Parathyroid adenoma (tissue), 2 donors: ENCODE results near the gene MBL2.

Experiments used
- H2AFZ ChIP-seq: fragments of 300-600 bp; sonication (generic); one replicate; pipeline ENCODE4 v1.7.0; 2017; ENCODE audit warnings: antibody characterized with exemption, mild to moderate bottlenecking
- H3K27ac ChIP-seq: fragments of 300-600 bp; sonication (generic); one replicate; pipeline ENCODE4 v1.7.0; 2017
- H3K27me3 ChIP-seq: fragments of 300-600 bp; sonication (generic); one replicate; pipeline ENCODE4 v1.7.0; 2017; ENCODE audit warnings: low read length; ENCODE audit not compliant: control insufficient read depth, insufficient read depth
- H3K36me3 ChIP-seq: fragments of 300-600 bp; sonication (generic); one replicate; pipeline ENCODE4 v1.7.0; 2017; ENCODE audit warnings: low read length; ENCODE audit not compliant: control insufficient read depth, insufficient read depth
- H3K4me1 ChIP-seq: fragments of 300-600 bp; sonication (generic); one replicate; pipeline ENCODE4 v1.7.0; 2017; ENCODE audit warnings: control low read depth
- H3K4me2 ChIP-seq: fragments of 300-600 bp; sonication (generic); one replicate; pipeline ENCODE4 v1.7.0; 2017; ENCODE audit warnings: low read length
- H3K4me3 ChIP-seq: fragments of 300-600 bp; sonication (generic); one replicate; pipeline ENCODE4 v1.7.0; 2017; ENCODE audit warnings: low read depth, low read length
- H3K79me2 ChIP-seq: fragments of 300-600 bp; sonication (generic); one replicate; pipeline ENCODE4 v1.7.0; 2017; ENCODE audit warnings: control low read depth
- H3K9ac ChIP-seq: fragments of 300-600 bp; sonication (generic); one replicate; pipeline ENCODE4 v1.7.0; 2017; ENCODE audit warnings: mild to moderate bottlenecking
- H3K9me3 ChIP-seq: fragments of 300-600 bp; sonication (generic); one replicate; pipeline ENCODE4 v1.7.0; 2017; ENCODE audit warnings: low read length; ENCODE audit not compliant: control insufficient read depth
- CTCF ChIP-seq: fragments of 300-600 bp; sonication (generic); IDR thresholded peaks from one replicate; pipeline ENCODE4 v1.7.0; 2017; ENCODE audit warnings: antibody characterized with exemption, mild to moderate bottlenecking
- donor health status: primary hyperparathyroidism.

MBL2 gene

GRCh38 chr10:52758406-52758805 is 14.2 kb downstream of the MBL2 start:
- Histone ChIP-seq H3K9me3 (no peaks in the 10 kb centered on the region), H2AFZ (no peak overlapping the region), H3K9ac (no peak overlapping the region), H3K27me3 (no peaks in the 10 kb centered on the region), H3K4me1 (no peaks in the 10 kb centered on the region), H3K79me2 (no peaks in the 10 kb centered on the region), H3K27ac (no peak overlapping the region), H3K4me3 (no peak overlapping the region), H3K4me2 (no peak overlapping the region), H3K36me3 (no peaks in the 10 kb centered on the region)
- TF ChIP-seq CTCF: no peak

- TF ChIP-seq CTCF: no peak
- Histone ChIP-seq H3K27ac (no peak overlapping the region), H3K36me3 (no peaks in the 10 kb centered on the region), H3K9me3 (no peaks in the 10 kb centered on the region), H3K4me2 (no peak overlapping the region), H3K4me1 (no peaks in the 10 kb centered on the region), H3K9ac (no peak overlapping the region), H2AFZ (no peak overlapping the region), H3K27me3 (no peaks in the 10 kb centered on the region), H3K4me3 (no peak overlapping the region), H3K79me2 (no peaks in the 10 kb centered on the region)
Measured at GRCh38 chr10:52757773-52758172, 14.8 kb downstream of the MBL2 start.

- Histone ChIP-seq H3K79me2 (no peaks in the 10 kb centered on the region), H3K4me2 (no peak overlapping the region), H3K4me3 (no peak overlapping the region), H3K4me1 (no peaks in the 10 kb centered on the region), H3K9me3 (no peaks in the 10 kb centered on the region), H3K36me3 (no peaks in the 10 kb centered on the region), H3K27ac (no peak overlapping the region), H3K9ac (no peak overlapping the region), H2AFZ (no peak overlapping the region), H3K27me3 (no peaks in the 10 kb centered on the region)
- TF ChIP-seq CTCF: no peak
Measured at GRCh38 chr10:52756966-52757365, 15.6 kb downstream of the MBL2 start.

GRCh38 chr10:52756295-52756694 is 16.3 kb downstream of the MBL2 start:
- Histone ChIP-seq H3K4me1 (no peaks in the 10 kb centered on the region), H3K27me3 (no peaks in the 10 kb centered on the region), H3K79me2 (no peaks in the 10 kb centered on the region), H2AFZ (no peak overlapping the region), H3K9me3 (no peaks in the 10 kb centered on the region), H3K36me3 (no peaks in the 10 kb centered on the region), H3K4me3 (no peak overlapping the region), H3K27ac (no peak overlapping the region), H3K4me2 (no peak overlapping the region), H3K9ac (no peak overlapping the region)
- TF ChIP-seq CTCF: no peak

- Histone ChIP-seq H3K27ac (no peak overlapping the region), H3K4me2 (no peak overlapping the region), H3K36me3 (no peaks in the 10 kb centered on the region), H3K4me3 (no peak overlapping the region), H2AFZ (no peak overlapping the region), H3K27me3 (no peaks in the 10 kb centered on the region), H3K4me1 (no peaks in the 10 kb centered on the region), H3K79me2 (no peaks in the 10 kb centered on the region), H3K9me3 (no peaks in the 10 kb centered on the region), H3K9ac (no peak overlapping the region)
- TF ChIP-seq CTCF: no peak
Measured at GRCh38 chr10:52755297-52756062, 17.1 kb downstream of the MBL2 start.
